Measurements from ENCODE around the gene CLDND2. TPM values are rescaled to one million over a fixed set of nuclear protein-coding genes. Genes with fewer than 3 reads are reported as not detected.

The CLDND2 gene
- total and polyA plus RNA-seq, 2 donors (not counting 1 experiment from before 2014, with no cell fraction given) = not detected

DNA sequence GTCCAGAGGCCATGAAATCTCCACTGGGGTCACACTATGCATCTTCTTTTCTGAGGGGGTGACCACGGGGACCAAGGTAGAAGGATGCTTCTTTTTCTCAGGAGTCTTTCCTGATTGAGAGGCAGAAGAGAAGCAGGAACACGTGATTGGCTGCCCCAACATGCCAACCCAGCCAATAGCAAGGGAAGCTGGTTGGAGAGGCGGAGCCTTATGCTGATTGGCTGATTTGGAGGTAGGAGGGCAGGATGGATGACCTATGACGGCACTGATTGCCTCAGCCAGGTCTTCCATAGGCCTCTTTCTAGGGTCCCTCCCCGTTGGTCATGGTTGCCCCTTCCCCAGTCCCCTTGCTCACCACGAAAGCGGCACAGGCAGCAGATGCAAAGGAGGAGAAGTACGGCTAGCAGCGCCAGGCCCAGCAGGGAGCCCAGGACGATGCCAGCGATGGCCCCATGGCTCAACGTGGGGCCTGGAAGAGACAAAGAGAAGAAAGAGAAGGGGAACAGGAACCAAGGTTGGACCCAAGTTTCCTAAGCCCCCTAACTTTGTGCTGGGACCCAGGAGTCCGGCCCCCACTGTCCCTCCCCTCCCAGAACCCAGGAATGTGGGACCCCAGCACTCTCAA lies 34.9 kb downstream of the CLDND2 start:
- no peak overlapping the region for H3K4me2 ChIP-seq (ENCODE audit: extremely low read depth, insufficient read depth, low read length)
- H3K4me3 ChIP-seq (replicated peaks in 1 of 4; ENCODE audit: control extremely low read depth in 1 of 4, insufficient read depth in 1 of 4, low read depth in 3 of 4, low read length in 4 of 4) = no peak overlapping the region
- H3K36me3 ChIP-seq (ENCODE audit: control insufficient read depth, insufficient read depth, low read length) = no peaks in the 10 kb centered on the region
- H3K79me2 ChIP-seq (ENCODE audit: control insufficient read depth, insufficient read depth, low read length) = no peaks in the 10 kb centered on the region
- no peaks in the 10 kb centered on the region for H3K27me3 ChIP-seq (ENCODE audit: control insufficient read depth, insufficient read depth, low read length)
- H3K4me1 ChIP-seq (ENCODE audit: control insufficient read depth, extremely low read depth, insufficient read depth, low read length) = no peaks in the 10 kb centered on the region
- TF ChIP-seq EZH2 (IDR thresholded peaks at IDR 0.05; ENCODE audit: low read length, missing control alignments) = no peak
- TF ChIP-seq, protein P1, sequence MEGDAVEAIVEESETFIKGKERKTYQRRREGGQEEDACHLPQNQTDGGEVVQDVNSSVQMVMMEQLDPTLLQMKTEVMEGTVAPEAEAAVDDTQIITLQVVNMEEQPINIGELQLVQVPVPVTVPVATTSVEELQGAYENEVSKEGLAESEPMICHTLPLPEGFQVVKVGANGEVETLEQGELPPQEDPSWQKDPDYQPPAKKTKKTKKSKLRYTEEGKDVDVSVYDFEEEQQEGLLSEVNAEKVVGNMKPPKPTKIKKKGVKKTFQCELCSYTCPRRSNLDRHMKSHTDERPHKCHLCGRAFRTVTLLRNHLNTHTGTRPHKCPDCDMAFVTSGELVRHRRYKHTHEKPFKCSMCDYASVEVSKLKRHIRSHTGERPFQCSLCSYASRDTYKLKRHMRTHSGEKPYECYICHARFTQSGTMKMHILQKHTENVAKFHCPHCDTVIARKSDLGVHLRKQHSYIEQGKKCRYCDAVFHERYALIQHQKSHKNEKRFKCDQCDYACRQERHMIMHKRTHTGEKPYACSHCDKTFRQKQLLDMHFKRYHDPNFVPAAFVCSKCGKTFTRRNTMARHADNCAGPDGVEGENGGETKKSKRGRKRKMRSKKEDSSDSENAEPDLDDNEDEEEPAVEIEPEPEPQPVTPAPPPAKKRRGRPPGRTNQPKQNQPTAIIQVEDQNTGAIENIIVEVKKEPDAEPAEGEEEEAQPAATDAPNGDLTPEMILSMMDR (conservative IDR thresholded peaks at IDR 0.05 in 1 of 2, IDR thresholded peaks at IDR 0.05 in 1 of 2; ENCODE audit: low read depth in 1 of 2, low read length in 2 of 2) = no peak
- no peak overlapping the region for H3K9ac ChIP-seq (ENCODE audit: insufficient read depth, low read length)
- no peak overlapping the region for H3K27ac ChIP-seq (ENCODE audit: insufficient read depth, low read length)
- DNase-seq (ENCODE audit: low read depth in 2 of 2) = no peak
- no peak overlapping the region for H2AFZ ChIP-seq (ENCODE audit: low read length)
- no peaks in the 10 kb centered on the region for H4K20me1 ChIP-seq (ENCODE audit: control insufficient read depth, extremely low read depth, insufficient read depth, low read length)
- no peaks in the 10 kb centered on the region for H3K9me3 ChIP-seq (ENCODE audit: control insufficient read depth, insufficient read depth, low read depth, low read length)

DNA sequence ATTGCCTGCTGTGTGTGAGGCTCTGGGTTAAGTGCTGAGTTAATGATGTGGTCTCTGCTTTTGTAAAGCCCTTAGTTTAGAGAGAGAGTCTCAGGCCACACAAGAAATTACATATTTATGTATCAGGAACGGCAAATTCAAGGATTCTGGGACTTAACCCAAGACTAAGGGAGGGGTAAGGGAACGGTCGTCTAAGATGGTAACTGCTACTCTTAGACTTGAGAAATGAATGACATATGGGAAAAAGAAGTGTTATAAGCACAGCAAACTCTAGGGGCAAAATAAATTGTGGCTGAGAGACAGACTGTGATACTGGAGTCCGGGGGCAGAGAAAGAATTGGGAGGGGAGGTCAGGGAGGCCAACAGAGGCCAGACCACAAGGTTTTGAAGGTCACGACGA lies 37.1 kb downstream of the CLDND2 start:
- DNase-seq (ENCODE audit: low read depth in 2 of 2) = no peak
- H3K79me2 ChIP-seq (ENCODE audit: control insufficient read depth, insufficient read depth, low read length) = no peaks in the 10 kb centered on the region
- no peak overlapping the region for H3K4me2 ChIP-seq (ENCODE audit: extremely low read depth, insufficient read depth, low read length)
- H2AFZ ChIP-seq (ENCODE audit: low read length) = no peak overlapping the region
- TF ChIP-seq EZH2 (IDR thresholded peaks at IDR 0.05; ENCODE audit: low read length, missing control alignments) = no peak
- TF ChIP-seq, protein P1 (conservative IDR thresholded peaks at IDR 0.05 in 1 of 2, IDR thresholded peaks at IDR 0.05 in 1 of 2; ENCODE audit: low read depth in 1 of 2, low read length in 2 of 2) = no peak
- no peaks in the 10 kb centered on the region for H3K4me1 ChIP-seq (ENCODE audit: control insufficient read depth, extremely low read depth, insufficient read depth, low read length)
- H3K9me3 ChIP-seq (ENCODE audit: control insufficient read depth, insufficient read depth, low read depth, low read length) = no peaks in the 10 kb centered on the region
- H3K4me3 ChIP-seq (replicated peaks in 1 of 4; ENCODE audit: control extremely low read depth in 1 of 4, insufficient read depth in 1 of 4, low read depth in 3 of 4, low read length in 4 of 4) = no peak overlapping the region
- H3K9ac ChIP-seq (ENCODE audit: insufficient read depth, low read length) = no peak overlapping the region
- no peaks in the 10 kb centered on the region for H4K20me1 ChIP-seq (ENCODE audit: control insufficient read depth, extremely low read depth, insufficient read depth, low read length)
- H3K27me3 ChIP-seq (ENCODE audit: control insufficient read depth, insufficient read depth, low read length) = no peaks in the 10 kb centered on the region
- H3K36me3 ChIP-seq (ENCODE audit: control insufficient read depth, insufficient read depth, low read length) = no peaks in the 10 kb centered on the region
- H3K27ac ChIP-seq (ENCODE audit: insufficient read depth, low read length) = no peak overlapping the region

DNA sequence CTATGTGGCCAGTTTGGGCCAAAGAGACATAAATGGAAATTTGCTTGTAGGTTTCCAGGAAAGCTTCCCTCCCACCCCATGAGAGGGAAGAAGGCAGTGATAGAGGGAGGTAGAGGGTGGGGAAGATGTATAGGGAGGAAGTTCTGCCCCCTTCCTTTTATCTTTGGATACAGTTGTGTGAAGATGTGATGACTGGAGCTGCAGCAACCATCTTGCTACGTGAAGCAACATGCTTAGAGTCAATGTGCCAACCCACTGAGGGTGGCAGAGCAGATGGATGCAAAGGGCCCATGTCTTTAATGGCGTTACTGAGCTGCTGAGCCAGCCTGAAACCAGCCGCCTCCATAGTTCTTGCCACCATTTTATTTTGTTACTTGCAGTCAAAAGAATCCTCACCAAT lies 37.6 kb downstream of the CLDND2 start:
- no peak for DNase-seq (ENCODE audit: low read depth in 2 of 2)
- no peaks in the 10 kb centered on the region for H3K36me3 ChIP-seq (ENCODE audit: control insufficient read depth, insufficient read depth, low read length)
- no peaks in the 10 kb centered on the region for H3K4me1 ChIP-seq (ENCODE audit: control insufficient read depth, extremely low read depth, insufficient read depth, low read length)
- no peak overlapping the region for H2AFZ ChIP-seq (ENCODE audit: low read length)
- H3K4me2 ChIP-seq (ENCODE audit: extremely low read depth, insufficient read depth, low read length) = no peak overlapping the region
- no peaks in the 10 kb centered on the region for H4K20me1 ChIP-seq (ENCODE audit: control insufficient read depth, extremely low read depth, insufficient read depth, low read length)
- H3K27ac ChIP-seq (ENCODE audit: insufficient read depth, low read length) = no peak overlapping the region
- H3K79me2 ChIP-seq (ENCODE audit: control insufficient read depth, insufficient read depth, low read length) = no peaks in the 10 kb centered on the region
- H3K9me3 ChIP-seq (ENCODE audit: control insufficient read depth, insufficient read depth, low read depth, low read length) = no peaks in the 10 kb centered on the region
- no peaks in the 10 kb centered on the region for H3K27me3 ChIP-seq (ENCODE audit: control insufficient read depth, insufficient read depth, low read length)
- no peak overlapping the region for H3K4me3 ChIP-seq (replicated peaks in 1 of 4; ENCODE audit: control extremely low read depth in 1 of 4, insufficient read depth in 1 of 4, low read depth in 3 of 4, low read length in 4 of 4)
- TF ChIP-seq EZH2 (IDR thresholded peaks at IDR 0.05; ENCODE audit: low read length, missing control alignments) = no peak
- TF ChIP-seq, protein P1 (conservative IDR thresholded peaks at IDR 0.05 in 1 of 2, IDR thresholded peaks at IDR 0.05 in 1 of 2; ENCODE audit: low read depth in 1 of 2, low read length in 2 of 2) = no peak
- no peak overlapping the region for H3K9ac ChIP-seq (ENCODE audit: insufficient read depth, low read length)

All from fibroblast of lung (primary cell).